GM18526 (cell line): ENCODE results near the gene ZNF184.

Experiments used
- POLR2A ChIP-seq: IDR thresholded peaks from 3 replicates; pipeline ENCODE4 v1.6.1; 2011; ENCODE audit not compliant: insufficient read length; ENCODE audit errors: extremely low read depth

Gene ZNF184

GRCh38 chr6:27472617-27473400 lies at the start of gene ZNF184:
Gene ZNF184 (minus strand): TSS chr6:27473105. CDS start chr6:27472294, 811 bp downstream.
- peak; percentile 63 for TF ChIP-seq POLR2A

GRCh38 chr6:27518881-27519795 lies 46.2 kb upstream of the ZNF184 start:
- TF ChIP-seq POLR2A = no peak

GRCh38 chr6:27517928-27518787 lies 45.3 kb upstream of the ZNF184 start:
- TF ChIP-seq POLR2A = no peak

- TF ChIP-seq POLR2A = no peak
These were observed 44.3 kb upstream of the ZNF184 start for GRCh38 chr6:27517238-27517637.

GRCh38 chr6:27514906-27515495 lies 42.1 kb upstream of the ZNF184 start:
- TF ChIP-seq POLR2A = no peak

GRCh38 chr6:27512525-27512924 lies 39.6 kb upstream of the ZNF184 start:
- TF ChIP-seq POLR2A = no peak

GRCh38 chr6:27507041-27507956 lies 34.4 kb upstream of the ZNF184 start:
- TF ChIP-seq POLR2A = no peak

- no peak for TF ChIP-seq POLR2A
These were observed 32.5 kb upstream of the ZNF184 start for GRCh38 chr6:27505209-27506027.

GRCh38 chr6:27503436-27504030 lies 30.6 kb upstream of the ZNF184 start:
- no peak for TF ChIP-seq POLR2A

- TF ChIP-seq POLR2A = no peak
These were observed 29.9 kb upstream of the ZNF184 start for GRCh38 chr6:27502508-27503435.

- no peak for TF ChIP-seq POLR2A
These were observed 28.3 kb upstream of the ZNF184 start for GRCh38 chr6:27501187-27501586.
